ENCODE results near the gene SMARCC2.
"Not testable (repeated sequence)": the region's sequence is repeated elsewhere in the genome, so short reads cannot be mapped to it uniquely, and the experiment has no call there.

The SMARCC2 gene

DNA sequence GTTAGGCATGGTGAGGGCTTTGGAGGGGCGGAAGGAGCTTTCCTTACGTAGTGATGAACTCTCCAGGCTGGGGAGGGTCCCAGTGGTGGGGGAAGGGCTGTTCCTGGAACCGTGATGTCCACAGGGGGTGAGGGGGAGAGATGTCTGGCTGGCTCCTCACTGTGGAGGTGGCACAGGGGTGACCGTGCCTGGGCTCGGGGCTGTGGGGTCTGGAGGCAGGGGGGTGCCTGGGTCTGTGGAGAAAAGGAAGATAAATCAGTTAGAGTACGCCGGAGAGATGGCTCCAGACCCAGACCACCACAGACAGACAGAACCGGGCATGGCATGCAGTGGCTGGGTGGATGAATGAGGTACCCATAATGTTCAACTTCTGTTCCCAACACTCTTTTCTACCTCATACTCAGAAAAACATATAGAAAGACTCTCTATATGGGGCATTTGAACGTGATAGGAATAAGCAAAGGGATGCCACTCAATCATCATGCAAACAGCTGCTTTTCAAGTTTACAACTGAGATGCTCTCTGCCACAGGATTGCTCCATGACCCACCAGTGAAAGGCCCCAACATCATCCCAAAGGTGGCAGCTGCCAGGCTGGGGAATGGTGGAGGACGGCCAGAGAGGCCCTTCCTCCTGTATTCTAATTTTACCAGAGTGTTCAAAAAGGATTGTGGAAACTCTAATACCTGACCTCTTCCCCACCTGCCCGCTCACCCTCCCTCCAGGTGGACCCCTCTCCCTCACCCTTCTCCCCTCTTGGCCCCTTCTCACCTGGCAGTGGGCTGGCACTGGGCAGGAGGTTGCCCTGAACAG is 25.5 kb downstream of the SMARCC2 start:
- DNase-seq (ENCODE audit: low read depth in 2 of 2), result no peak

DNA sequence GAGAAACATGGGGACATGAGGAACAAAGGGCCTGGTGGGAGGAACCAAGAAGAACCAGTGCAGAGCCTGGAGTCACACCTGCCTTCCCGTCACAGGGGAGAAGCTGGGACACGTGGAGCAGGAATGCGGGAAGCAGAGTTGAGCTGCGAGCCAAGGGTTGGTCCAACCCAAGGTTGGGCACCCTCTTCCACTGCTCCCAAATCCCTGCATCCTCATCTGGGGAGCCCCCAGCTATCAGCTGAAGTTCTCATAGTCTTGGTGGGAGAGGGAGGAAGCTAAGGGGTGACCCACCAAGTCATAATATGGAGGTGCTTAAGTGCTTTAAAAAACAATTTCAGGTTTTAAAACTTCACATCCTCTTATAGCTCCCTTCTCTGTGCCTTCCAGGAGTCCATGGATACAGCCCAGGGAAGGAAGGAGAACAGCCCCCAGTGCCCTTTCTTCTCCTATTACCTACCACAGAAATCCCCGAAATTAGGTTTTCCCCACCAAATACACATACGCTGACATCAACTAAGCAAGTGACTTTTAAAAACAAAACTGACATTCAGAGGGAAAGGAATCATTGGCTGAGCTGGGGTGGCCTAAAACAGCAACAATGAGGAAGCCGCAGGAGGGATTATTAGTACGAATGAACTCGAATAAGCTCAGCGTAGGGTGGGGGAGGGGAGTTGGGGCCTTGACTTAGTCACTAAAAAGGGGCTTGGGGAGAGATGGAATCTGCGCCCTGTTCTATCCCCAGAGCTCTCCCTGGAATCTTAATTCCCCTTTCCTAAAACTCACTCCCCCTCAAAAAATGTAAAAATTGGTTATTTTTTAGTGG is 26.6 kb downstream of the SMARCC2 start:
- no peak for DNase-seq (ENCODE audit: low read depth in 2 of 2)

DNA sequence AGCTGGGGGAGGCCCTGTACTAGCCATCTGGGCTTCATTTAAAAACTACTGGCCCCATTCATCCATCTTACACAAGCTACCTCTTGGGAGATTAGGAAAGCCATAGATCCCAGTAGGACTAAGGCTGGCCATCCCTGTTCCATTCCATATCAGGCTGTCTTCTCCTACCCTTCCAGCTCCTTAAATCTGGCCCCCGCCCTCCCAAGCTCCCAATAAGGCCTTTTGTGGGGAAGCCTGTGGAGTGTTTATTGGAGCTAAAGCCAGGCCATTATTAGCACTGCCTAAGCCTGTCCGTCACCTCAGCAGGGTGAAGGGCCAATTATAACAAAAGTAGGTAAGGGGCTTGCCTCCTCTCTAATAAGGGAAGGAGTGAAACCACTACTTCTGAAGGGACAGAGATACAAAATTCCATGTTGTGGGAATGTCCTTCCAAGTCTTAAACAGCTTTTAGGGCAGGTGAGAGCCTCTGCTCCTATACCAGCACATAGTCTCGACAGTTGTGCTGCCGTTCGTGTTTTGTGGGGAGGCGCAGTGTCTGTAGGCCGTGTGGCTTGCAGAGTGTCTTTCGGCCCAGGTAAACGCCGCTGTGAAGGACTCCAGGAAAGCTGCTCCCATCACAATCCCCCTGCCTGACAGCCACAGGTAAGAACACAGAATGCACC is 27.5 kb downstream of the SMARCC2 start:
- no peak for DNase-seq (ENCODE audit: low read depth in 2 of 2)

DNA sequence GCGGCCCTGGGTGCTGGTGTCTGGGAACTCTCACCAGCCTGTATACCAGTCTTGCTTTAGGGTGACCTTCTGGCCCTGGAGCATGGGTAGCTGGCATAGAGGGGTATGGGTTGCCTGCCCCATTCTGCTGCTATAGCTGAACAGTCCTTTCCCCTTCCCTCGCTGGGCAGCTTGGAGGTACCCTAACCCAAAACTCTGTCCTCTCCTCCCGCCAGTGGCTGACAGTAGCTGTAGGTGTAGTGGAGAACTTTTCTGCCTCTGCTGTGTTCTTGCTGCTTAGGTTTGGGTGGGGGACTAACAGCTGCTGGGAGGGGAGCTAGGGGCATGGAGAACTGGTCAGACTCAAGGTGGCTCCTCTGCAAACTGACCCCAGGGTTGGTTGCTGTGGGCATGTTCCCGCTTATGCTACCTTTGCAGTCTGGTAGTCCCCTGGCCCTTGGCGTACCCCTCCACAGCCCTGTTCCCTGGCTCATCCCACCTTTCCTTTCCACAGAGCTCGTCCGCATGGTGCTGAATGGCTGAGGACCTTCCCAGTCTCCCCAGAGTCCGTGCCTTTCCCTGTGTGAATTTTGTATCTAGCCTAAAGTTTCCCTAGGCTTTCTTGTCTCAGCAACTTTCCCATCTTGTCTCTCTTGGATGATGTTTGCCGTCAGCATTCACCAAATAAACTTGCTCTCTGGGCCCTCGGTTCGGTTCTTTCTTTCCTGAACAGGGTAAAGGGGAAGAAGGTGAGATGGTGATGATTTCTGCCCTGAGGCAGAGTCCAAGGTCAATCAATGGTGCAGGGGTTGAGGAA is 28.2 kb downstream of the SMARCC2 start:
- no peak for DNase-seq (ENCODE audit: low read depth in 2 of 2)

DNA sequence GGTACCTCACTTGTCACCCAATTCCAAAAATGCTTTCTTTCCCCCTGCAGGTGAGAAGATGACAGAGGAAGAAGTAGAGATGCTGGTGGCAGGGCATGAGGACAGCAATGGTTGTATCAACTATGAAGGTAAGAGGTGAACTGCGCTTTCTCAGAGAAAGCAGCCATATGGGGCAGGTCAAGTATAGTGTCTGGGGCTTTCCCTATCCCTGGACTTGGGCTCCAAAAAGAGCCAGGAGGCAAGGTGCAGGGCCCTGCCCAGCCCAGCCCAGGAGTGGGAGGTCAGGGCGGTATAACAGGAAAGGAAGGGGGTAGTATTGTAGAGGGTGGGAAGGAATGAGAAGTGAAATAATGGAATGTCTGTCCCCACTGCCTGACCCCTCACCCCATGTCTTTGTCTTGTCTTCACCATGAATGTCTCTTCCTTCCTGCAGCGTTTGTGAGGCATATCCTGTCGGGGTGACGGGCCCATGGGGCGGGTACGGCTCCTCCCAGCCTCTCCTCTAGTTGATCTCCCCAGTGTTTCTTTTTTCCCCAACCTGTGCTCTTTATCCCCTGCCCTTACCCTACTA is 29.0 kb downstream of the SMARCC2 start:
- DNase-seq (ENCODE audit: low read depth in 2 of 2), result no peak

DNA sequence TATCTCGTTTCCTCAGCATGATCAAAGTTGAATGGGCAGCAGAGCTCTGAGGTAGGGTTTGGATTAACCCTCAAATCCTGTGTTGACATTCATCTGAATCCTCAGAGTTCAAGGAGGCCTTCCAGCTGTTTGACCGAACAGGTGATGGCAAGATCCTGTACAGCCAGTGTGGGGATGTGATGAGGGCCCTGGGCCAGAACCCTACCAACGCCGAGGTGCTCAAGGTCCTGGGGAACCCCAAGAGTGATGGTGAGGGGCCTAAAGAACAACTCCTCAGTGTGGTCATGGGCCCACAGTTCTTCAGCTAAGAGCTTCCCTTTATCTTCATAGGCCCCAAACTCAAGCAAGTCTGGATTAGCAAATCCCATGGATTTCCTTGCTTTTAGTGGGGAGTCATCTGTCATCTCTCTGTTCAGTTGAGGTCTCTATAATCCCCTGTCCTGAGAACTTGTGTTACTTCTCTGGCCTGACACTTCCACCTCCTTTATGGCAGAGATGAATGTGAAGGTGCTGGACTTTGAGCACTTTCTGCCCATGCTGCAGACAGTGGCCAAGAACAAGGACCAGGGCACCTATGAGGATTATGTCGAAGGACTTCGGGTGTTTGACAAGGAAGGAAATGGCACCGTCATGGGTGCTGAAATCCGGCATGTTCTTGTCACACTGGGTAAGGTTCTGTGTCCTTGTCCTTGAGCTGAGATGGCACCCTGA is 29.6 kb downstream of the SMARCC2 start:
- DNase-seq (ENCODE audit: low read depth in 2 of 2), result no peak

DNA sequence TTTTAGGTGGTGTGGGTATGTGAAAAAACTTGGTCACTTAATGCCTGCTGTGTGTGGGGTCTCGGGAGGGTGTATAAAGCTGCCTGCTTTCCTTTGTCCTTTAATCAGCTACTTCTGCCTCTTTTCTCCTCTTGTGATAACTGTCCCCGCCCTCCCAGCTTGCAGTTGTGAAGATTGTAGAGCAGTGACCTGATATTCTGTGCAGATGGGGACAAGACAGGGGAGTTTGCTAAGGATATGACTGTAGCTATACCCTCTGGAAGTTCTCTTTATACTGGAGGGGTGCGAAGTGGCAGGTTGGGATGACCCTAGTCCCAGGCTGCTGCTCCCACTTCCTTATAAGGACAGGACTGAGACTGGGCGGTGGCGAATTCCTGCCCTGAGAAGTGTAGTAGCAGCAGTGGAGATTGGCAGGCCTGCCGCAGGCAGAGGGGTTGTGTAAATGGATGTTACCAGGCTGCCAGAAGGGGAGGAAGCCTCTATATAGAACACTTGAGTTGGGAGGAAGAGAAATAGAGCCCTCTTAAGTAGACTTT is 30.3 kb downstream of the SMARCC2 start:
- DNase-seq (ENCODE audit: low read depth in 2 of 2), result peak; percentile 40 to 46

DNA sequence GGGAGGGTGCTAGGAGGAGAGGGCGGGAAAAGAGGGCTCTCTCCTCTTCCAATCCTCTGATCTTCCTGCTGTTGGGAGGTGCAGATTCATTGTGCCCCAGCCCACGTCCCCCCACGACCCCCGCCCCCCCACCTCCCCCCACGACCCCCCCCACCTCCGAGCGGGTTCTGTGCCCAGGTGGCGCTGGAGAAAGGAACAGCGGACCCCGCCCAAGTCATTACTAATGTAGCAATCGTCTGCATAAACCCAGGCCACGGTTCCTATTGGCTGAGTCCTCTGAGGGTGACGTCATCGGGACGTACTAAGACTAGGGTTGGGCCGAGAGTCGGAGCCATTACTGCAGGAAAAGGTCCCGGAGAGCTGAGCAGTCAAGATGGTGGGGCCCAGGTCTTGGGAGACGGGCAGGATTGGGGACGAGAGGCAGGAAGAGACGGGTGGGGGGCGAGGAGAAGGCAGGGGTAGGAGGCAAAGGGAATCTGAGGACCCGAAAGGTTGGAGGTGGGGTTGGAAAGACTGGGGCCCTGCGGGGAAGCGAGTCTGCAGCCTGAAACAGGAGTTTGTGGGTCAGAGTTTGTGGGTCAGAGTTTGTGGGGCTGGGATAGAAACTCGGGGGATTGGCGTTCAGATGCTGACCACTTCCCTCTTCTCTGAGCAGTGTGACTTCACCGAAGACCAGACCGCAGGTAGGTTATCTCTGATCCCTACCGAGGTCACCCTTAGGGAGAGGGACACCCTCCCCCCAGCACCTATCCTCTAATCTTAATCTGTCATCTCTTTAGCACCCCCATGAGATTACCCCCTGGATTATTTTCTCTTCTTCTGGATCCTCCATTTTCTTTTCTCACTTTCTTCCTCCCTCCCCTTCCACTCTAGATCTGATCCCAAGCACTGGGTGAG is 31.0 kb downstream of the SMARCC2 start, which contains the start of gene MYL6:
MYL6 (plus strand) TSS at position 331 of the 897 bp plus-strand sequence; CDS start at position 374, 43 bp downstream.
- DNase-seq (ENCODE audit: low read depth in 2 of 2), result peak; percentile 93 to 94

DNA sequence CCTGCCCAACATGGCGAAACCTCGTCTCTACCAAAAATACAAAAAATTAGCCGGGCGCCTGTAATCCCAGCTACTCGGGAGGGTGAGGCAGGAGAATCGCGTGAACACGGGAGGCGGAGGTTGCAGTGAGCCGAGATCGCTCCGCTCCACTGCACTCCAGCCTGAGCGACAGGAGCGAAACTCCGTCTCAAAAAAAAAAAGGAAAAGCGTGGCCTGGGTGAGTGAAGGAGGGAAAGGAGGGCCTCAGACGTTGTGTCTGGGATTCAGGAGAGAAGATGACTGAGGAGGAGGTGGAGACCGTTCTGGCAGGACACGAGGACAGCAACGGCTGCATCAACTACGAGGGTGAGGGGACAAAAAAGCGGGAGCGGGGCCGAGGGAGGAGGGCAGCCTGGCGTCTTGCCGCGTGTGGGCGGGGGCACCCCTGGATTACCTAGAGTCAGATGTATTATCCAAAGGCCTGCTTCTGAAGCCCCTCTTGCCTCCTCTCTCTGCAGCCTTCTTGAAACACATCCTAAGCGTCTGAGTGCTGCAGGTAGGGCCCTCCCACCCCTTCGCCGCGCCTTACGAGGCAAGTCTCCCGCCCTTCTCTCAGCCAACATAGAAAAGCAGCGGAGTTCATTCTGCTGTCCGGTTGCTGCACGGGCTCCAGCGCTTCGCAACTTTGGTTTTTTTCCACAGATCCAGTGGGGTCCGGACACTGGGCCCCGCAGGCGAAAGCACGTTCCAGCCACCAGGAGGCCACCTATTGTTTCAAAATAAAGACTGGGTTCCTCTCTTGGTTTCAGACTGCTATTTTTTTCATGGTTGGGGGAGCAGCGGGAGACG is 31.9 kb downstream of the SMARCC2 start:
- peak; percentile 73 to 77 for DNase-seq (ENCODE audit: low read depth in 2 of 2)

DNA sequence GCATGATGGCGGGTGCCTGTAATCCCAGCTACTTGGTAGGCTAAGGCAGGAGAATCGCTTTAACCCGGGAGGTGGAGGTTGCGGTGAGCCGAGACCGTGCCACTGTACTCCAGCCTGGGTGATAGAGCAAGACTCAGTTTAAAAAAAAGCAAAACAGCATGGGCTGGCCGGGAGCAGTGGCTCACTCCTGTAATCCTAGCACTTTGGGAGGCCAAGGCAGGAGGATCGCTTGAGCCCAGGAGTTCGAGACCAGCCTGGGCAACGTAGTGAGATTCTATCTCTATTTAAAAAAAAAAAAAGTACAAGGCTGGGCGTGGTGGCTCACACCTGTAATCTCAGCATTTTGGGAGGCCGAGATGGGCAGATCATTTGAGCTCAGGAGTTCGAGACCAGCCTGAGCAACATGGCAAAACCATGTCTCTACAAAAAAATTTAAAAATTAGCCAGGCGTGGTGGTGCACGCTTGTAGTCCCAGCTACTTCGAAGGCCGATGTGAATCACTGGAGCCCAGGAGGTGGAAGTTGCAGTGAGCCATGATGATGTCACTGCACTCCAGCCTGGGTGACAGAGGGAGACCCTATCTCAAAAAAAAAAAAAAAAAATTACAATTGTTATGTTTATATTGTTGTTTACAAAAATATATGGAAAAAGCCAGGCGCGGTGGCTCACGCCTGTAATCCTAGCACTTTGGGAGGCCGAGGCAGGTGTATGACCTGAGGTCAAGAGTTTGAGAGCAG is 32.7 kb downstream of the SMARCC2 start:
- not testable (repeated sequence) for DNase-seq (ENCODE audit: low read depth in 2 of 2)

DNA sequence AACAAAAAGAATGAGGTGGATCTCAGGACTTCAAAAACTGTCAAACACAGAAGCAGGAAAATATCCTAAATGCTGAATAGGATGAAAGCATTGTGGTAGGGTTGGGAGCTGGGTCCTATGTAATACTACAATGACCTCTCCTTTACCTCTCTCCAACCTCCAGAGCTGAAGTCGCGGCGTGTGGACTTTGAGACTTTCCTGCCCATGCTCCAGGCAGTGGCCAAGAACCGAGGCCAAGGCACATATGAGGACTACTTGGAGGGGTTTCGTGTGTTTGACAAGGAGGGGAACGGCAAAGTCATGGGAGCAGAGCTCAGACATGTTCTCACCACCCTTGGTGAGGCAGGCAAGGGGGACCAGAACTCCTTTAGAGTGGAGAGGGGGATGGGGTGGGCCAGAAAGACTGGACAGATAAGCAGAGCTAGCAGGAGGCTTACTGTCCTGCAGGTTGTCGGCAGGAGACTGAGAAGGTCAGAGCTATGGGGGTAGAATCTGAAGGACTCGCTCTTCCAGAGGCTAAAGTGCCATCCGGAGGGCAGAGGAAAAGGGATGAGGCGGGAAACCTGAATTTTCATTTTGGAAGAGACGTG is 33.9 kb downstream of the SMARCC2 start:
- no peak for DNase-seq (ENCODE audit: low read depth in 2 of 2)

DNA sequence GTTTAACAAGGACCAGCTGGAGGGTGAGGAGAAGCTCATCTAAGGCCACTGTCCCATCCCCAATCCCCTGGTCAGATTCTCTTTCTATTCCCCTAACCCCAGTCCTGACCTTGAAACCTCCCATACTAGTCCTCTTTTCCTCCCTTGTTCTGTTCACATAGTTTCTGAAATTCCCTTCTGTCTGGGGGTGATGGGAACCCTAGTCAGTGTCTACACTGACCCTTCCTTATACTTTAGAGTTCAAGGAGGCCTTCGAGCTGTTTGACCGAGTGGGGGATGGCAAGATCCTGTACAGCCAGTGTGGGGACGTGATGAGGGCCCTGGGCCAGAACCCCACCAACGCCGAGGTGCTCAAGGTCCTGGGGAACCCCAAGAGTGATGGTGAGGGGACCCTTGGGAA is 34.5 kb downstream of the SMARCC2 start:
- DNase-seq (ENCODE audit: low read depth in 2 of 2), result no peak

DNA sequence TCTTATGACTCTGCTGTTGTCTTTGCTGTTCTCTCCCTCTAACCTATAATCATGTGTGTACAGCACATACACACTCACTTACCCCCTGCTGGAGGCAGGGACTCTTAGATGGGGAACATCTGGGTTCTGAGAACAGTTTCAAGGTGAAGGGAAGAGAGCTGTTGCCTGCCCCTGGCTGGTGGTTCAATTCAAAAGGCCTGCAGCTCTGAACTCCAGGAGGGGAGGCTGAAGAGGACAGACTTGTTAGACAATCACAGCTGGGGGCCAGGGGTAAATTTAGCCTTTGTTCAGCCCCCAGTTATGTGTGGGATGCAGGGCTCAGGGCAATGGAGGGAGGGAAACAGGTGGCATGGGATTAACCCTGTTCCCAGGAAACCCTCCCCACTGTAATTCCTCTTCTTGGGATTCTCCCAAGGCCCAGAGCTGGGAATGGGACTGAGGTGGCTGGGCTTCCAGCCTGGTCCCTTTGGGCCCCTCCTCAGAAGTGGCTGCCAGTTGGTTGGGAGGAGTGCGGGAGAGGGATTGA is 35.0 kb downstream of the SMARCC2 start:
- no peak for DNase-seq (ENCODE audit: low read depth in 2 of 2)

DNA sequence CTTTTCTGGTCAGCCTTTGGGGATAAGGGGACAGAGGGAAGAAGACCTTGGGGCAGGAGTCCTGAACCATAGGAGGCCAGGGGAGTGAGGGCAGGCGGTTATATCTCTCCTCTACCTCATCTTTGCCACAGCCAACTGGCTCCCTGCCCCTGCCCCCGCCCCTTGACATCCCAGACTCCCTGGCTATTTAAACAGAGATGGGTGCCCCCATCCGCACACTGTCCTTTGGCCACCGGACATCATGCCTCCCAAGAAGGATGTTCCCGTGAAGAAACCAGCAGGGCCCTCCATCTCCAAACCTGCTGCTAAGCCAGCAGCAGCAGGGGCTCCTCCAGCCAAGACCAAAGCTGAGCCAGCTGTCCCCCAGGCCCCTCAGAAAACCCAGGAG is 35.6 kb downstream of the SMARCC2 start:
- DNase-seq (ENCODE audit: low read depth in 2 of 2), result no peak

DNA sequence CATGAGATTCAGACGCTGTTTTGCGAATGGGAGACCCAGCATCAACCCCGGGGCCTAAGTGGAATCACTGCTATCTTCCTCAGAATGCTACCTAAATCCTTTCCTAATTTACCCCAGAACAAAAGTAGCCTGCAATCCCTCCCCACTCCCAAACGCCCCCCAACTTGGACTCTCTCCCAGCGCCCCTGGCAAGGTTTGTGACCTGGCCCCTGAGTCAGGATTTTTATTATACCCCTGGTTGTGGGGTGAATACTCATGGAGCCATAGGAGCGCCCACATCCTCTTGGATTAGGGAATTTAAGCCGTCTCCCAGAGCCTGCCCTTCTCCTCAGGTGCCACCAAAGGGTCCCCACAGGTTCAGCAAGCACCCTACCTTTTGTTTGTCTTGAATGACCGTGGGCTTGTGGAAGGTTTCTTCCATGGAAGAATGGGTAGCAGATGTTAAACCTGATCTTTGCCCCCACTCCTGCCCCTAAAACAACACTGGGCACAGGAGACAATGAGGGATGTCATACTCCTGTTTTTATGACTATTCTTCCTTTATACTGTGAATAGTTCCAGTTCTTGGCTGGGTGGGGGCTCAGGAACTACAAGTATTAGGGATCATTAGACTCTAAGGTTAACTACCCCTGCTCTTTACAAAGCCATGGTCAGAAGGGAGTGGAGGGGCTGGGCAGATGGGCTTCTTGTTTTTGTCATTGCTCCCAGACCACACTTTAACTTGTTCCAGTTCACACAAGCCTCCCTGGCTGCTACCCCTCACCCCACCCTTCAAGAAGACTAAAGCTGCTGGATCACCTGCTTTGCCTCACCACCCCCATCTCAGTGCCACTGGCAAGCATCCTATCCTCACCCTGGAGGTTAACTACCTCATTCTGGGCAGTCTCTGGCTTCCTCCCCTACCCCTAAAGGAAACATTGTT is 36.3 kb downstream of the SMARCC2 start:
- DNase-seq (ENCODE audit: low read depth in 2 of 2), result no peak

Measured in fibroblast of skin of left biceps (primary cell).